Cardiac muscle cell (in vitro differentiated cells and primary cell): Measurements from ENCODE around the gene HOXB2. TPM values are rescaled to one million over a fixed set of nuclear protein-coding genes. Genes with fewer than 3 reads are reported as not detected.

ENCODE experiments used
- DNase-seq, 2 donors: peaks; one replicate each; pipeline versions ENCODE4 v3.0.0 to v3.0.0-alpha.2; 2010 to 2017; ENCODE audit warnings: low read depth in 1 of 2, low spot score in 1 of 2
- H3K27ac ChIP-seq: fragments of 200-600 bp; sonication (generic); 2 replicates; pipeline ENCODE4 v1.5.1; 2016
- H3K27me3 ChIP-seq: fragments of 200-600 bp; sonication (generic); 2 replicates; pipeline ENCODE4 v1.6.0; 2016; ENCODE audit warnings: control low read depth
- H3K36me3 ChIP-seq: fragments of 200-600 bp; sonication (generic); 2 replicates; pipeline ENCODE4 v1.5.1; 2016; ENCODE audit warnings: control low read depth
- H3K4me1 ChIP-seq: fragments of 200-600 bp; sonication (generic); 2 replicates; pipeline ENCODE4 v1.8.1; 2017; ENCODE audit warnings: low read depth, mild to moderate bottlenecking, mixed run types
- H3K4me3 ChIP-seq: fragments of 200-600 bp; sonication (generic); 2 replicates; pipeline ENCODE4 v1.5.1; 2016; ENCODE audit warnings: mild to moderate bottlenecking
- H3K9me3 ChIP-seq: fragments of 200-600 bp; sonication (generic); 2 replicates; pipeline ENCODE4 v1.5.1; 2017; ENCODE audit warnings: low read depth, mild to moderate bottlenecking, control low read depth
- polyA plus RNA-seq: library from polyadenylated mRNA; unstranded; fragments of >200 nt; fragmentation: Nextera tagmentation; extraction: Ambion mirVana; gene quantifications from 2 replicates; pipeline ENCODE4 v1.2.1, GENCODE V29; 2016
- total RNA-seq: library from RNA; depleted of rRNA; stranded (reverse); fragments of >200 nt; gene quantifications from 2 replicates; pipeline ENCODE4 v1.2.3, GENCODE V29; 2016
- TF ChIP-seq, protein P1 (sequence below): IDR thresholded peaks from 2 replicates; pipeline ENCODE4 v1.5.1; 2012; ENCODE audit warnings: low read depth, mild to moderate bottlenecking, low read length

The HOXB2 gene
- total and polyA plus RNA-seq, 2 experiments from 2014 or later: 107 to 111 TPM

DNA sequence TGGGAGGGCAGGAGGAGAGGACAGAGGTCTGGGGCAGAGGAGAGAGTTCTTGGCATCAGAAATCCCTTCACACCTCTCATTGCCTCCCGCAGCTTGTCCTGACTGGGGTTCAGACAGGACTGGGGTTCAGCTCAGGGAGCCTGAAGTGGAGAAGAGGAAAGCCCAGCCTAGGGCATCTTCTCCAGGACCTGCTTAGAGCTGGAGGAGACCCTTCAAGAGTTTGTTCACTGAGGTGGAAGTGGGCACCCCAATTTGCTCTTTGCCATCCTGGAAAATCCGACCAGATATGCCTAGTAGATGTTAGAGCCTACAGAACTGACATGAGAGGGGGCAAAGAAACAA lies 43.1 kb upstream of the HOXB2 start:
- Histone ChIP-seq H3K27me3 (peaks cover 100% of the 10 kb centered on the region), H3K27ac (no peak overlapping the region), H3K4me1 (peaks cover 6% of the 10 kb centered on the region), H3K4me3 (no peak overlapping the region), H3K9me3 (no peaks in the 10 kb centered on the region), H3K36me3 (no peaks in the 10 kb centered on the region)
- no peak for DNase-seq
- TF ChIP-seq, protein P1, sequence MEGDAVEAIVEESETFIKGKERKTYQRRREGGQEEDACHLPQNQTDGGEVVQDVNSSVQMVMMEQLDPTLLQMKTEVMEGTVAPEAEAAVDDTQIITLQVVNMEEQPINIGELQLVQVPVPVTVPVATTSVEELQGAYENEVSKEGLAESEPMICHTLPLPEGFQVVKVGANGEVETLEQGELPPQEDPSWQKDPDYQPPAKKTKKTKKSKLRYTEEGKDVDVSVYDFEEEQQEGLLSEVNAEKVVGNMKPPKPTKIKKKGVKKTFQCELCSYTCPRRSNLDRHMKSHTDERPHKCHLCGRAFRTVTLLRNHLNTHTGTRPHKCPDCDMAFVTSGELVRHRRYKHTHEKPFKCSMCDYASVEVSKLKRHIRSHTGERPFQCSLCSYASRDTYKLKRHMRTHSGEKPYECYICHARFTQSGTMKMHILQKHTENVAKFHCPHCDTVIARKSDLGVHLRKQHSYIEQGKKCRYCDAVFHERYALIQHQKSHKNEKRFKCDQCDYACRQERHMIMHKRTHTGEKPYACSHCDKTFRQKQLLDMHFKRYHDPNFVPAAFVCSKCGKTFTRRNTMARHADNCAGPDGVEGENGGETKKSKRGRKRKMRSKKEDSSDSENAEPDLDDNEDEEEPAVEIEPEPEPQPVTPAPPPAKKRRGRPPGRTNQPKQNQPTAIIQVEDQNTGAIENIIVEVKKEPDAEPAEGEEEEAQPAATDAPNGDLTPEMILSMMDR: no peak

DNA sequence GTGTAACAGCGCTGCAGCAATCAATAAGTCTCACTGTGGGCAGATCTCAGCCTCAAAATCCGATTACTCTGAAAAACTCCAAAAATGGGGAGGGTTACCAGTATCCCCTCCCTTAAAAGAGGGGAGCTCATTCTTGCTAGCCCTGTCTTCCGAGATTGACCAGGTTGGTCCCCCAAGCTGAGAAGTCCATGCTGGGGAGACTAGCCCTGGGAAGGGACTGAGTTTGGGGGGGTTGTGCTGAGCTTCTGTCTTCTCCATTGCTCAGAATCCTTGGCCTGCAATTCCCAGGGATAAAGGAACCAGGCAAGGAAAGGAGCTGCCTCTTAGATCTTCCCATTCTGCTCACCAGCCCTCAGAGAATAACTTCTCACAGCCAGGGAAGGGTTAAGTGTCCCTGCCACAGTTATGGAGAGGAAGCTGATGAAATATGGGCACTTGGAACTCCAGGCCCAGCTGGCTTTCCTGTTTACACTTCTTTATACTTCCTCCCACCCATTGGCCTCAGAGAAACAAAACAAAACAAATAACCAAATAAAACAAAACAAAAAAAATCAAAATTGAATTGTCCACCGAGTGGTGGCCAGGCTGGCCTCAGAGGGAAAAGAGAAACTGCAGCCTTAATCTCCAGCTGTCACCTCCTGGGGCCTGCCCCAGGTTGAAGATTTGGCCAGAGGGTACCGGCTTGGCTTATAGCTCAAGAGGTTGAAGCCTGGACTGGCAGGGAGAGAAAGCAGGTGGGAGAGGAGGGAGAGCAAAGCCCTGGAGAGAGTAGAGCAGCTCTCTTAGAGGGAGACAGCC lies 42.6 kb upstream of the HOXB2 start:
- TF ChIP-seq, protein P1: no peak
- H3K27ac ChIP-seq: no peak overlapping the region
- no peak overlapping the region for H3K4me3 ChIP-seq
- no peak for DNase-seq
- peaks cover 100% of the 10 kb centered on the region for H3K27me3 ChIP-seq
- no peaks in the 10 kb centered on the region for H3K9me3 ChIP-seq
- peaks cover 6% of the 10 kb centered on the region for H3K4me1 ChIP-seq
- no peaks in the 10 kb centered on the region for H3K36me3 ChIP-seq

DNA sequence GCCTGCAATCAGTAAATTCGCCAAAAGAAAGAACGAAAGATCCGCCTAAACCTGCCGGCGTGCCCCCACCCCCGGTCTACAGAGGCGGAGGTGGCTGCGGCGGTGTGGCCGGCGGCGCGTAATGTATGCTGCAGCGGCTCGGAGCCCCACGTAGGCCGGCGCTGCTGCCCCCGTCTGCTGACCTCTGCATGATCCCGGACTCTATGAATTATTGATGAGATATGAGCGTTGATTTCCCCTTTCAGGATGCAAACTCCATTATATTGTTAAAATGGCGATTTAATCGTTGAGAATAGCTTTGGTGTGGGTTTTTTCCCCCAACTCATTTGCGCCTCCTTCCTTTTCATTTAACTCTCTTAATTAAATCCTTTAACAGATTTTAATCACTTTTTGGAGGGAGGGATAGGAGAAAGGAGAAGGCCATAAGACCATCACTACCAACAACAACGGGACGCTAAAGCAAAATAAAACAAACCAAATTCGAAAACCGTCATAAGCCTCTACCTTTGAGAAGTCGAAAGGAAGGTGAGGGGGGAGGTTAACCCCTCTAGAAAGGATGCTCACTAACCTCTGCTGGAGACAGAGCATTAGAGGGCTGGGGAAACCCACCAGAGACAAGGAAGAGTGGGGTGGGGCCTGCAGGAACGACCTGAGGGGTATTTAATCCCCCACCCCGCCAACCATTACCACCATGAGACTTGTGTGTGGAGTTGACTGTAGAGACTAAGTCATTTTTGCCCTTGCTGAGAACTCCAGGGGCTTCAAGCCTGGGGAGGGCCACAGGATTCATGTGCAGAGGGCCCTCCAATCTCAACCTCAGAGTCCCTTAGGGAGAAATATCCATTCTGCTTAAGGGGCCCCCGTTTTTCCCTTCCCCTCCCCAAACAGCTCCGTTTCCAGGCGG lies 41.7 kb upstream of the HOXB2 start:
- H3K27ac ChIP-seq: no peak overlapping the region
- peaks cover 100% of the 10 kb centered on the region for H3K27me3 ChIP-seq
- no peaks in the 10 kb centered on the region for H3K36me3 ChIP-seq
- DNase-seq: no peak
- TF ChIP-seq, protein P1: no peak
- H3K9me3 ChIP-seq: no peaks in the 10 kb centered on the region
- no peak overlapping the region for H3K4me3 ChIP-seq
- peaks cover 6% of the 10 kb centered on the region for H3K4me1 ChIP-seq

DNA sequence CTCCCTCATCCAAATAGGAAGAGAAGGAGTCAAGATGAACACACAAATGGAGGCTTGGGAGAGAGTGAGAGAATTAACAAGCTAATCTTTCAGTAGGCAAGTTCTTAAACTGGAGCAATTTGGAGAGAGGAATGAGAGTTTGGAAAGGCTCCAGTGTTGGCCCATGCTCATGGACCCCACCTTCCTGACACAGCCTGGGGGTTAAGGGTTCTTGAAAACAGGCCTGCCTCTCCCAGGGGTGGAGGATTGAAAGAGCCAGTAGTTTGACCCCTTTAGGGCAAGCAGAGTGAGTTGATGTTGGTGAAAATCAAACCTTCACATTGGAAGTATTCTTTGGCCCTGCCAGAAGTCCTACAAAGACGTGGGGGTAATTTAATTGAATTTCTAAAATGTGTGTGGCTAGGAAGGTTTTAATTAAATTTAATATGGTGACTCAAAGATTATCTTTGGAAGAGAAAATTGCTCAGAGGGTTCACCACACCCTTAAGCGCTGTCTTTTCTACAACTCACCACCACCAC lies 39.4 kb upstream of the HOXB2 start:
- no peak for DNase-seq
- H3K9me3 ChIP-seq: no peaks in the 10 kb centered on the region
- H3K27me3 ChIP-seq: peaks cover 100% of the 10 kb centered on the region
- no peak overlapping the region for H3K4me3 ChIP-seq
- no peak overlapping the region for H3K27ac ChIP-seq
- no peaks in the 10 kb centered on the region for H3K36me3 ChIP-seq
- H3K4me1 ChIP-seq: peaks cover 6% of the 10 kb centered on the region
- TF ChIP-seq, protein P1: no peak

DNA sequence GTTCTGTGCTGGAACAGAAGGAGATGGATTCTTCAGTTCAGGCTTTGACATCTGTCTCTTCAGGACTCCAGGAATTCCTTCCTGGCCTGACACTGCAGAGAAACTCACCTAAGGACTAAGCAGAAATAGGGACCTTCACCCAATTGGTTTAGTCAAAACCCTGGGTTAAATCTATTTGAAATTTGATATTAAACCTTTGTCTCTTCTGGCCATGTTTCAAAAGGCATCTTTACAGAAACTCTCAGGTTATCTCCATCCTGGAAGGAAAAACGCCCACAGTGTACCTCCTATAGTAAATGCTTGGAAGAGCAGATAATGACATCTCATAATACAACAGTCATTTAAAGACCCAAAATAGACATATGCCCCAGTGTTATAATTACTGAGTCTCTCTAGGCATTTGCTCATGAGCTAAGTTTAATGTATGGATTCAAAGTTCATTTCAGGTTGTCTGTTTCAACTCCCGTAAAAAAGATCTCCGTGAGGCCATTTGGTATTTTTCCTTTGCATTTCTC lies 38.9 kb upstream of the HOXB2 start:
- DNase-seq: no peak
- H3K4me3 ChIP-seq: no peak overlapping the region
- H3K27ac ChIP-seq: no peak overlapping the region
- no peaks in the 10 kb centered on the region for H3K36me3 ChIP-seq
- TF ChIP-seq, protein P1: no peak
- peaks cover 100% of the 10 kb centered on the region for H3K27me3 ChIP-seq
- peaks cover 6% of the 10 kb centered on the region for H3K4me1 ChIP-seq
- H3K9me3 ChIP-seq: no peaks in the 10 kb centered on the region
